ENCODE data around the gene TMPRSS6.

Gene TMPRSS6

DNA sequence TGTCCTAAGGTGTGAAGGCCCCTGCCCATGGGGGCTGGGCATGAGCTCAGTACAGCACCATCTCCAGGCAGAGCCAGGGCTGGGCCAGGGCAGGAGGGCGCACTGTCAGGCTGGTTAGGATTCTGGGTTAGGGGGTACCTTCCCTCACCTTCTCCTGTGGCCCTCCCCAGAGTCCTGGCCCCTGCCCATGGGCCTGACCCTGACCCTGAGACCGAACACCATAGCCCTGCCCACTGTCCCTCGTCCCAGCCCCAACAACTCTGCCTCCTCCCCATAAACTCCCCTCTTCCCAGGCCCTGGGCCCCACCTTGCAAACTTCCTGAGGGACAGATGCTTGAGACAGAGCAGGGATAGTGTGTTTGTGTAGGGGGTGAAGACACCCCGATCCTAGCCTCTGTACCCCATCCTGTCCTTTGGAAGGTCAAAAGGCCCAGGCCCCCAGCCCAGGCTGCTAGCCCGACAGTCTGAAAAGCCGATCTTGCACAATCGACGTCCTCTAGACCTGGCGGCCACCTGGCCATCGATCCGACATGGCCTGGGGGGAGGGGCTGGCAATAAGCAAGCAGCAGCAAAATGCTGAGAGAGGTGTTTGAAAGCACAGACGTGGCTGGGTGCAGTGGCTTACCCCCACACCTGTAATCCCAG, 2.7 kb upstream of the TMPRSS6 start:
- DNase-seq: no peak

DNA sequence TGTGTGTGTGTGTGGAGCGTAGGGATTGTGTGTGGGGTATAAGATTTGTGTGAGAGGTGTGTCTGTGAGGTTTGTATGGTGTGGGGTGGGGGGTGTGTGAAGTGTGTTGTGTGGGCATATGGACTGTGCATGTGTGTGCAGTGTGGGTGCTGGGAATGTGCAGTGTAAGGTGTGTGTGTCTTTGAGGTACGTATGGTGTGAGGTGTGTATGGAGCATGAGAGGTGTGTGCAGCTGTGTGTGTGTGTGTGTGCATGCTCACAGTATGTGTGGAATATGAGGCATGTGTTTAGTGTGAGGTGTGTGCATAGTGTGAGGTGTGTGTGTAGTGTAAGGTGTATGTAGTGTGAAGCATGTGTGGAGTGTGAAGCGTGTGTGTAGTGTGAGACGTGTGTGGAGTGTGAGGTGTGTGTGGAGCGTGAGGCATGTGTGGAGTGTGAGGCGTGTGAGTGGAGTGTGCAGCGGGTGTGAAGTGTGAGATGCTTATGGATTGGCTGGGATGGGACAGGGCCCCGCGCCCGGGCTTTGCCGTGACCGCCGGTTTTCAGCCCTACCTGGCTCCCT, 1.7 kb upstream of the TMPRSS6 start:
- DNase-seq: no peak

DNA sequence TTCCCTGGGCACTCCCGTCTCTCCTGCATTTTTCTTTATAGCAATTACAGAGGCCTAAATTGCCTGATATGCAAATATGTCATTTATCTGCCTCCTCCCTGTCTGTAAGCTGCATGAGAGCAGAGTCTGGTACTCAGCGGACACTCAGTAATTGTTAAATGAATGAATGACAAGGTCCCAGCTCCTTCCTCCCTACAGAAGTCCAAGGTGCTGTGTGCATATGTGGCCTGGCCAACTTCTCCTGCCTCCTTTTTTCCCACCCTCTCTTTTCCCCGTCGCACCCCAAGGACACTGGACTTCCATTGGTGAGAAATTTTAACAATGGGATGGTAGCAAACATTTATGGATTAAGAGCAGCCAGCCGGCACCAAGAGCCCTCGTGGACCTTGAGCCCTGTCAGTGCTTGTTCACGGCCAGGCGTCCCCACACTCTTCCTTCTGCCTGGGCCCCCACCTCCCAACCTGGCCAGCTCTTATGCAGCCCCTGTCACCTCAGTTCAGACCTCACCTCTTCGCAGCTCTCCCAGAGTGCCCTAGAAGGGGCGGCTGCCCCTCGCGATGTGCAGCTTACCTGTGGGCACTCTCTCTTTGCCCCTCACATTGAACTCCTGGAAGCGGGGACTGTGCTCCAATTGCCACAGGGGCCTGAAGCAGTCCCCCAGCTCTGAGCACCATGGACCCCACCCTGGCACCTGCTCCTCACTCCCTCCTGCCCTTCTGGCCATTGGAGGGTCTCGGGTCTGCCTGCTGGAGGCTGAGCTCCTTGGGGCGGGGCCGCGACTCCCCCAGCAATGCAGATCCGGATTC, 1.5 kb downstream of the TMPRSS6 start:
- no peak for DNase-seq

DNA sequence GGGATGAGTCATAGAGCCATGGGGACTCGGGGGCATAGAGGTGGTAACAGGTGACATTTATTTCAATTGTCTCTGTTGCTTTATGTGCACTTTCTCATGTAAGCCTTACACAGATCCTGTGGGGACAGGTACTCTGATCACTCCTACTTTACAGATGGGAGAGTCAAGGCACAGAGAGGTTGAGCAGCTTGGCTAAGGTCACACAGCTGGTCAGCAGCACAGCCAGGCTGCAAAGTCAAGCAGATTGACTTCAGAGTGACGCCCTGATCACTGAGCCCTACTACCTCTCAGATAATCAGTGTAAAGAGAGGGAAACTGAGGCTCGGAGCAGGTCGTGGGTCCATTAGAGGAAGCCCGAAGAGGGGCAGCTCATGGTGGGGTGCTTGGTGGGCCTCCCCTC, 3.5 kb downstream of the TMPRSS6 start:
- DNase-seq: no peak

DNA sequence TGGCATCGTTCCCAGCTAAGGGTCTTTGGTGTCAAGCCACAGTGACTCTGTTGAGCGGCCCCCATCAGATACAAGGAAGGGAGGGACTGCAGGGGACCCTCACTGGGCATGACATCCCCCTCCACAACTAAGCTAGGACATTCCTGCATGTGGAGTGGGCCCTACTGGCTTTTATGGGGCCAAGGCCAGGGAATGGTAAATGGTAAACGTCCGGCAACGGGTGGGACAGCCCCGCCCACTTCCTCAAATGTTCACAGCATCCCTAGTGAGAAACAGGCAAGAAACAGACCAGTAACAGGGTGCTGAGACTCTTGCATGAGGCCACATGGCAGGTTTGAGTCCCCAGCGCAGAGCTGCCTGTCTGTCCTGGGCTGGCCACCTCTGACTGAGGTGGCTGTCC, 4.4 kb downstream of the TMPRSS6 start:
- DNase-seq: no peak

DNA sequence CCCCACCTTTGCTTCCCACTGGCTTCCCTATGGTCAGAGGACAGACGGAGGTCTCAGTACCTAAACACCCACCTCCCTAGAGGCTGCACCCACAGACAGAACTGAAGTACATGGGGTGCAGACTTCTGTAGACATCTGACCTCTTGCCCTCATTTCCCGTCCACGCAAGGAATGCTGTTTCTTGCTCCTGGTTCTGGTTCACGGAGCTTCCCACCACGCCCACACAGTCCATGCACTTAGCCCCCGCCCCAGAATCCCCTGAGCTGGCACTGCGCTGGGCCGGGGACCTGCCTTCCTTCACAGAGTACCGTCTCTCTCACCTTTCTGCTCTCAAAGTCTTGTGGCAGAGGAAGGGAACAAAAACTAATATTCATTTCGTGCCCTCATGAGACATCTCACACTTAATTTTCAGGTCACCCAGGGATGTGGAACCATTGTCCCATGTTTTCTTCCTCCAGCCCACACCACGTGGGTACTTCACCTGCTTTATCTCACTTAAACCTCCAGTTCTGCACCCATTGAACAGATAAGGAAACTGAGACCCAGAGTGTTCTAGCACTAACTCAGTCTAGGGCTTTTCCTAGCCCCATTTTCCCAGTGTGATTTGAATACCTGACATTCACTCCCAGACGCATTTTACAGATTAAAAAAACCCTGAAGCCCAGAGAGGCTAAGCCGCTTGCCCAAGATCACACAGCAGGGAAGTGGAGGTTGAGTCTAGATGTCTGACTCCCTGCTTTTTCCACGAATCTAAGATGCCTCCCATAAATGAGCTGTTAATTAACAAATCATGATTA, 5.7 kb downstream of the TMPRSS6 start:
- DNase-seq: no peak

DNA sequence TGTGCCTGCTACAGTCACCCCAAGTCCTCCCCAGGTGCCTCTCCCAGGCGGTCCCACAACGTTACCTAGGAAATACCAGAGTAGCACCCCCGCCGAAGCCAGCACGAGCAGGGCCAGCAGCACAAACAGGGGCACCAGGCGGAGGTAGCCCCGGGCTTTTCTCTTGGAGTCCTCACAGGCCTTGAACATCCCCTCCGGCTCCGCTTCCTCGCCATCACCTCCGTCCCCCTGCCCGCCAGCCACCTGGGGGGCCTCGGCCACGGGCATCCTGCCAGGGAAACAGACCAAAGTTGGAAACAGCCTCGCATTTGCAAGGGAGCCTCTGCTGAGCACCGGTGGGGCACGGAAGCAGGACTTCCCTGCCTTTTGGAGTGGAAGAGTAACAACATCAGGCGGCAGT, 6.4 kb downstream of the TMPRSS6 start:
- DNase-seq: no peak

DNA sequence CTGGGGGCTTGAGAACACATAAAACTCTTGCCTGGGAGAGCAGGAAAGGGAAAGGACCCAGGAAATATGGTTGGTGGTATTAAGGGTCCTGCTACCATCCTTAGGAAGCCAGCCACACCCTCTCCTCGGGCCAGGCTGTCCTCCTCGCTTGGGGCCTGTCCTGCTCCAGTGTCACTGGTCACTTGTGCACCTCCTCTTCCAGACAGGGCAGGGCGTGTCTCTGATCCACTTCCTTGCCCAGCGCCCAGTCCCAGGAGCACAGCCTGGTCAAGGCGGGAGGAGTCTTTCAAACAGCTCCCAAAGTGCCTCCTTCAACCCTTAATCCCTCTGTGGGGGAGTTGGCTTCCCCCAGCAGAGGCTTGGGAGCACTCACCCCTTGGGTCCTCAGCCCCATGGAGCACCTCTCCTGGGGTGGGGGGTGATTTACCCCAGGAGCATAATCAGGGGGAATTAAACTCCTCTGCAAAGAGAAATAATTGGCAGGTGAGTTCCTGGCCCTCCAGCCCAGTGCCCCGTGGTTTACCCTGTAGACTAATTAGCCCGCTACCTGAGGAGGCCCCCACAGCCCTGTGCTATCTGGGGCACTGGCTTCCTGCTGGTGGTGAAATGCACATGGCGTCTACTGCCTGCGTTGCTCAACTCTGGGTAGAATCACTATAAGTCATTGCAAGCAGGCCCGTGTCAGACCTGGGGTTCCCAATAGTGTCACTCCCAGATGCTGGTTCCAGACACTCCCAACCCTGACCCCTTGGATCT, 8.0 kb downstream of the TMPRSS6 start:
- no peak for DNase-seq

DNA sequence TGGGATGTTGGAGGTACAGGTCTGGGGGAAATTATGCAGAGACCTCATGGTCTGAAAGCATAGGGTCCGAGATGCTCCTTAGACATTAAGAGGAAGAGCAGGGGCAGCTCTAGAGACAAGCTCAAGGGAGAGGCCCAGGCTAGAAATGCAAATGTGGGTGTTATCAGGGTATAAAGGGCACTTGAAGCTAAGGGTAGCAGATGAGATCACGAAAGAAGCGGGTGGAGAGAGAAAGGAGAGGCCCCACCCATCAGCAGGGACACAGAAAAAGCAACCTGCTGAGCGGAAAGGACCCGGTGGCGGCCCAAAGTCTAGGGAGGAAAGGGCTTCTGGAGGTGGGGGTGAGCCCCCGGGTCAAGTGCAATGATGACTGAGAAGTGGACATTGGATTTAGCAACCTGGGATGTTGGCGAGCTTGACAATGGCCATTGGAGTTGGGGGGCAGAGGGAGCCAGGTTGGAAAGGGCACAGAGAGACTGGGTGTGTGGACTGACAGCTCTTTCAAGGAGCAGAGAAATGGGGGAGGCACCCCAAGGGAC, 8.9 kb downstream of the TMPRSS6 start:
- no peak for DNase-seq

DNA sequence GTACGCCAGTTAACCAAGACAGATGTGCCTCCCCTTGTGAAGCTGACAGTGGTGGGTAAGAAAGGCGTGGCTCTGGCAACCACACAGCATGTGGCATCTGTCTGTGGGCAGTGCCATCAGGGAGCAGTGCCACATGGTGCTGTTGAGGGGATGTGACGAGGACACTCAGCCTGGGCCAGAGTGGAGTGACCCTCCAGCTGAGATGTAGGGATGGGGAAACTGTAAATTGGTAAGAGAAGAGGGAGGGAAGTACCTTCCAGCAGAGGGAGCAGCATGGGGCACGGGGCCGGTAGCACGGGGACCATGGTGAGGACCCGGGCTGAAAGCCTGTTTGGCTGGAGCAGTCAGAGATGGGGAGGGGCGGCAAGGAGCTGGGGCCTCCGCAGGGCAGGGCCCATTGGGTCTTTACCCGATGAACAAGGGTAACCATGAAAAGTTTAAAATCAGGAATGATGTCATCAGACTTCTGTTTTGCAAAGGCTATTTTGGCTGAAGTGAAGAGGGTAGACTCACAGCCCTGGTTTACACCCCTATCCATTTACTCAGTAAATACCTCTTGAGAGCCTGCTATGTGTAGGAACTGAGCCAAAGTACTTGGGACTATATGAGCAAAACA, 10.4 kb downstream of the TMPRSS6 start:
- DNase-seq: no peak

DNA sequence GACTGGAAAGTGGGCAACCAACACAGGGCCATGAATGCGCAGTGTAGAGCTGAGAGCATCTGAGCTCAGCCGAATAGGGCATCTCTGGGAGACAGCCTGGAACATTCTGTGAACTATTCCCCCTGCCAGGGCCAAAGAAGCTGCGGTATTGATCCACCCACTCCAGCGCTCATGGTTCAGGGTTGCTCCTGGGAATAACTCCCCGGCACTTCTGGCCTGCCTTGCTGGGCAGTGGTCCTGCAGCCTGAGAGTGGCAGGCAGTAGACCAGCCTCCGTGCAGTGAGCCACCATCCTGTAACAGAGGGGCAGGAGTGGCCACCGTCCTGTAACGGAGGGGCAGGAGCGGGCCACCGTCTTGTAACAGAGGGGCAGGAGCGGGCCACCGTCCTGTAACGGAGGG, 12.2 kb downstream of the TMPRSS6 start:
- DNase-seq: no peak

DNA sequence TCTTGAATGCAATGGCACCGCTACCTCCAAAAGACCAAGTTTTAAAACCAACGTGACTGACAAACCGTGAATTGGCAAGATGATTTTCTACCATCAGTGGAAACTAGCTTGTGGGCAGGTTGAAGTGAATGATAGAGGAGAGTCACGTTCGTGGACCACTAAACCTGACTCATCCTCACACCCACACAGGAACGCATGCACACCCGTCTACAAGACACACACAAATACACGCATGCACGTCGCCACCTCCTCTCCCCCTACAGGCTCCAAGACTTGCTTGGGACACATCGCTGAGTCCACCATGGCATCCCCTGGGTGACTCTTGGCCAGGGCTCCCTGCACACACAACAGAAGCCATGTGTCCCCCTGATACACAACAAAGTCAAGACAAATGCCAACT, 14.4 kb downstream of the TMPRSS6 start:
- DNase-seq: no peak

DNA sequence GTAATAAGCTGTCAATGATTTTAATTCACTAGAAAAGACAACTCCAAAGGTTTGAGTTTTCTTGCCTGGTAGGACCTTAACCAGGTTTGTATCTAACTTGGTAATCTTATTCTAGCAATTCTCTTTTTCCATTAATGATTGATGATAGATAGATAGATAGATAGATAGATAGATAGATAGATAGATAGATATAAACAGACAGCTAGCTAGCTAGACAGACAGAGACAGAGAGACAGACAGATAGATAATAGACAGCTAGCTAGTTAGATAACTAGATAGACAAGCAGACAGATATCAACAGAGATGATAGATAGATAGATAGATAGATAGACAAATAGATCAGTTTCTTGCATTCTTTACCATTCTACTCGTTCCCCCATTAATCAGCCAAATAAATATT, 15.3 kb downstream of the TMPRSS6 start:
- DNase-seq: no peak

DNA sequence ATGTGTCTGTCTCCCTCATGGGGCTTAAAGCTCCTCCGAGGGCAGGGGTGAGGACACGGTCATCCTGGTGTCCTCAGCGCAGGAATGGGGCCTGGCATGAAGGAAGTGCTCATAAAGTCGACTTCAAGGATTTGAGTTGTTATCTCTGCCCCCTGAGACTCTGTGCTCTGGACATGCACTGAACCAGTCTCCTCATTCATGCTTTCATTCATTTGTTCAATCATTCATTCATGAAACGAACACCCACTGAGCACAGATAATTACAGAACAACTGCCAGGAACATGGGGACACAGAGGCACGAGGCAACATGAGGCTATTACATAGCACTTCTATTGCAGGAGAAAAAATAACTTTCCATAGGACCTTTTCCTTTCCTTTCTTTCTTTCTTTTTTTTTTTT, 16.5 kb downstream of the TMPRSS6 start:
- no peak for DNase-seq

DNA sequence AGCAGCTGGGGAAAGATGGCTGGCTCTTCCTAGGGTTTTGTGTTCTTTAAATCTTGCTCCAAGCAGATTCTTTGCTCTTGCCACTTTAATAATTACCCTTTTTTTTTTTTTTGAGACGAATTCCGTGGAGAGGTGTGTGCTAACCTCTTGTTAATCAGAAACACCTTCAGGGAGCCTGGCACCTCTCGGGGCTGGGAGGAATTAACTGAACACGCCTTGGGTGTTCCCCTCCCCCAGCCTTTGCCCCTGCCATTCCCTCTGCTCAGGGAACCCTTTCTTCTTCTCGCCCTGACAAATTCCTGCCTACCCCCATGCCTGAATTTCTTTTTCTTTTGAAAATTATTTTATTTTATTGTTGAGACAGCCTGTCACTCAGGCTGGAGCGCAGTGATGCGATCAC, 17.5 kb downstream of the TMPRSS6 start:
- DNase-seq: no peak

DNA sequence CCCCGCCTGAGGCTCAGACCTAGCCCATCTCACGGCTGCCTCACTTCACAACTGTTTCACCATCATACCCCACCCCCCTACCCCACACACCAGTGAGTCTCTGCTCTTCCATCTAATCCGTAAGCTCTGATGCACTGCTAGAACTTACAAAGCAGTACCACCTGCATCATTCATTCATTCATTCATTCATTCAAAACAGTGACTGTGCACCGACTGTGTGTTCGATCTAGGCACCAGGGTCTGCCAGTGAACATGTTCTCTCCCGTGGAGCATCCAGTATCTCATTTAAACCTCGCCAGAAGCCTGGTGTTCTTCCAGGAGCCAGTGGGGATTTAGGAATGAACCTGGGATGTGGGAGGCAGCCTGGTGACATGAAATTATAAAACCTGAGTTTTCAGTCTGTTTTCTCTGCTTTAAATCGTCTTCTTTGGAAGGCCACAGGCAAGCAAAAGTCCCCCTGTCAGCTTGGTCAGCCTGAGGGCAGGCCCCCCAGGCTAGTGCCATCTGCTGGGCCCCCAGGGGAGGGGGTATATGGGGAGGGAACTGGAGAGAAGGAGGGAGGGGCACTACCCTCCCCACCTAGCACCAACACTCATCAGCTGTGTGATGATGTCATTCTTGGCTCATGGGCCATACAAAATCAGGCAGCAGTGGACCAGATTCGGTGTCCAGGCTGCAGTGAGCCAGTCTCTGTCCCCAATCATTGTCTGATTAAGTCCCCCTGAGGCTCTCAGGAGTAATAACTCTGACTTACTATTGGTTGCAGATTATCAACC, 18.4 kb downstream of the TMPRSS6 start:
- no peak for DNase-seq

DNA sequence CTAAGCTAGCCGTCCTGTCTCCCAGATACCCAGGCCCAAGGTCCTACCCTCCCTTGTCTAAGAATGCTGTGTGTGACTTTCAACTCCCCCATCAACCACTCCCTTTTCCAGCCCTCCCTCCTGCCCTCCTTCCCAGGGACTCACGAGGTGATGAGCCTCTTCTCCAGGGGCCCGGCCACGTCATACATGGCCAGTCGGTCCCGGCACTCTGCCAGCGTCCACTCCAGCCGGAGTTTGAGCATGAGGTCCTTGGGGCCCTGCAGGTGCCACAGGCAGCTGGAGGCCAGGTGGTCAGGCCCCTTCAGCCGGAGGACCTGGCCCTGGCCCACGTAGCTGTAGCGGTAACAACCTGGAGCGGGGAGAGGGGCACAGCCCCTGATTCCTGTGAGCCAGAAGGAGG, 20.1 kb downstream of the TMPRSS6 start:
- no peak for DNase-seq

DNA sequence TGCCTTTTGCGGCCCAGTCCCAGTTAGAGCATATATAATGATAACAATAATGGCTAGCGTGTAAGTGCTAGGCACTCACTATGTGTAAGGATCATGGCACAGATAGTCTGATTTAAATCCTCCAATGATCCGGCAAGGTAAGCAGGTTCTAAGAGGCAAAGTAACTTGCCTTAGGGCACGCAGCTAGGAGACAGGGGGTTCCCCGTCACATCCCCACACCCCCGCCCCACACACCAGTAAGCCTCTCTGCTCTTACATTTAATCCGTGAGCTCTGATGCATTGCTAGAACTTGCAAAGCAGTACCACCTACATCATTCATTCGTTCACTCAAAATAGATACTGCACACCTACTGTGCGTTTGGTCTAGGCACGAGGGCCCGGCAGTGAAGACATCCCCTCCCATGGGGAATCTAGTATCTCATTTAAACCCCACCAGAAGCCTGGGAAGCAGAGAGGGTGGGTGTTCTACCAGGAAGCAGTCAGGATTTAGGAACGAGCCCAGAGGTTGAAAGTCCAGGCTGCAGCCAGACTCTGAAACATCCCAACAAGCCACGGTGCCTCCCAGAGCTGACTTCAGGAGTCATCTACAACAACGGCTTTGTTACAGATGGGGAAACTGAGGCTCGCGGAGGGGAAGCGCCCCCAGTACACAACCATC, 20.6 kb downstream of the TMPRSS6 start:
- no peak for DNase-seq

DNA sequence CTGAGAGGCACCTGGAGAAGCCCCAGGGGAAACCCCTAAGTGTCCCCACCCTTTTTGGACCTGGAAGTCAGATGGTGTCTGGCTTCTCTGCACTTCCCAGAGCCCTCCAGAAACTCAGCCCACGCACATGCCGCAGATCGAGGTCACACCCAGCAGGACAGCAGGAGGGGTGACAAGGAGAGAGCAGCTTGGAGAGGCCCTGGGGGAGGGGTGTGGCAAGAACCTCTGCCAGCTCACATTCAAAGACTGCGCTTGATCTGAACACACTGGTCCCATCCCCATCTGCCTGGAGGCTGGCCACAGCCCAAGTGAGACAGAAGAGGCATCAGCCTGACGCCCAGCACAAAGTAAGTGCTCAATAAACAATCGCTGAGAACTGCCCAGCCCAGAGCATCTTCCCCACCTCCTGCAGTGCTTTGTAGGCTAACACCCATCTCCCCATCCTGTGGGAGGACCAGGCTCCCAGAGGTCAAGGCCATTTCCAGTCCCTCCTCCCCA, 21.4 kb downstream of the TMPRSS6 start:
- no peak for DNase-seq

DNA sequence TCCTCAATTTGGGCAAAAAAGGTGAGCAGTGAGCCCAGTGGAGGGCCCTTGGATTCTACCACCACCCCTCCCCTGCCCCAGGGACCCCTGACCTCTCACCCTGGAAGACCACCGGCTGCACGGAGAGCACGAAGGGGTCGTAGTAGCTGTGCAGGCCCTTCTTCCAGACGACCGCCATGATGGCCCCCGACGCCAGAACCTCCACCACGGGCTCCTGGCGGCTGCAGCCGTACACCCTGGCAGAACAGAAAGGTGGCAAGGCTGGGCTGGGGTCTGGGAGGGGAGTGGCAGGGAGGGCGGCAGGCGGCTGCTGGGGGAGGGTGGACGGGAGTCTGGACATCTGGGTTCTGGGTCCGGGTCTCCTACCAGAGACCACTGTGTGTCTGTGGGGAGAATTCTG, 23.3 kb downstream of the TMPRSS6 start:
- no peak for DNase-seq

DNA sequence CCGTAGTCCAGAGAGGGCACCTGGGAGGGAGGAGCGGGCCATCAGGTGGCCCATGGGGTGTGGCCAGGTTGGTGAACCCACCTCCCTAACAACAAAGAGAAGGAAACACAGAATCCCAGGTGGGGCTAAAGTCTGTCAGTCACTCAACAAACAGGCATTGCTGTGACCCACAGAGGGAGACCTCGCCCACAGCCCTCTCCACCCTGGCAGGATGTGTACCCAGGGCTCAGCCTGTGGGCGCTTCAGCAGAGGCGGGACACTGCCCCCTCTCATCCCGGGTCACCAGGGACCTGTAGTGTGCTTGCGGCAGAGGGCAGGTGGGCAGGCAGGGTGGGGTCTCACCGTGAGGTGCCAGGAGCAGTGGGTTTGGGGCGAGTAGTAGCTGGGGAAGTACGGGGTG, 25.1 kb downstream of the TMPRSS6 start:
- no peak for DNase-seq

Measured in MV-4-11 (cell line).